K562 (cell line): ENCODE data around the gene TAOK2. TPM values are rescaled to one million over a fixed set of nuclear protein-coding genes. Genes with fewer than 3 reads are reported as not detected.
A peak's percentile ranks its signal among the peaks of the same experiment; 100 is the strongest.

Experiments used
- ATF7 ChIP-seq: fragments of 450-650 bp; IDR thresholded peaks from 2 replicates; pipeline ENCODE4 v1.7.1; 2014; ENCODE audit warnings: mild to moderate bottlenecking, moderate library complexity
- CEBPZ ChIP-seq: fragments of 150-350 bp; IDR thresholded peaks from 2 replicates; pipeline ENCODE4 v1.6.1; 2014; ENCODE audit warnings: low read depth, mild to moderate bottlenecking, low read length, borderline replicate concordance
- CLOCK ChIP-seq: fragments of 250-450 bp; sonication (Bioruptor Pico); IDR thresholded peaks from 2 replicates; pipeline ENCODE4 v1.4.0; 2020; ENCODE audit warnings: mild to moderate bottlenecking, moderate library complexity, borderline replicate concordance
- EP300 ChIP-seq: IDR thresholded peaks from 2 replicates; pipeline ENCODE4 v1.6.1; 2012; ENCODE audit warnings: low read length, improper control_type of control experiment
- FUS ChIP-seq: fragments of 200-400 bp; formaldehyde crosslinking; optimal IDR thresholded peaks from 2 replicates; pipeline ENCODE3; 2017; ENCODE audit warnings: low read depth, low read length
- GABPA ChIP-seq: fragments of 200-800 bp; sonication (Bioruptor generic); conservative IDR thresholded peaks from 2 replicates; pipeline ENCODE4 v1.6.1; 2016; ENCODE audit warnings: low read depth, missing genetic modification characterization, missing compliant biosample characterization
- HDAC2 ChIP-seq: fragments of 450-650 bp; IDR thresholded peaks from 2 replicates; pipeline ENCODE4 v1.6.1; 2016; ENCODE audit warnings: mild to moderate bottlenecking
- HMG20A ChIP-seq: fragments of 450-650 bp; formaldehyde crosslinking; conservative IDR thresholded peaks from 2 replicates; pipeline ENCODE4 v1.4.0; 2020; ENCODE audit warnings: mild to moderate bottlenecking, mixed read lengths
- MEIS2 ChIP-seq: fragments of 450-650 bp; IDR thresholded peaks from 2 replicates; pipeline ENCODE4 v1.6.1; 2014; ENCODE audit warnings: mild to moderate bottlenecking; ENCODE audit not compliant: partially characterized antibody
- MTA2 ChIP-seq: fragments of 450-650 bp; IDR thresholded peaks from 2 replicates; pipeline ENCODE4 v1.6.1; 2016; ENCODE audit warnings: low read depth
- MYBL2 ChIP-seq, 2 experiments: fragments of 450-650 bp in 1 of 2; sonication (generic) in 1 of 2; formaldehyde crosslinking in 1 of 2; IDR thresholded peaks; 2 replicates each; pipeline versions ENCODE4 v1.6.1 to v1.8.1; 2017 to 2022; ENCODE audit warnings: borderline replicate concordance in 1 of 2, inconsistent platforms in 1 of 2, low read depth in 1 of 2, mild to moderate bottlenecking in 1 of 2, missing genetic modification reagents in 1 of 2, moderate library complexity in 1 of 2
- NBN ChIP-seq: fragments of 450-650 bp; IDR thresholded peaks from 2 replicates; pipeline ENCODE4 v1.6.1; 2016; ENCODE audit warnings: low read depth, mild to moderate bottlenecking
- POLR2H ChIP-seq: IDR thresholded peaks from 2 replicates; pipeline ENCODE4 v1.6.1; 2016; ENCODE audit warnings: missing genetic modification characterization, low read depth, mild to moderate bottlenecking, control low read depth, missing compliant biosample characterization, moderate library complexity
- RAD21 ChIP-seq, 2 experiments: fragments of 250-450 bp in 1 of 2; fragments of 450-650 bp in 1 of 2; sonication (Bioruptor Pico) in 1 of 2; formaldehyde crosslinking in 1 of 2; IDR thresholded peaks in 1 of 2; conservative IDR thresholded peaks in 1 of 2; 2 replicates each; pipeline versions ENCODE4 v1.4.0 to v1.8.0; 2020 to 2022; ENCODE audit warnings: mild to moderate bottlenecking in 2 of 2, moderate library complexity in 1 of 2
- SAP30 ChIP-seq: fragments of 200-600 bp; sonication (generic); IDR thresholded peaks from 2 replicates; pipeline ENCODE4 v1.6.1; 2012; ENCODE audit warnings: borderline replicate concordance, low read depth, mild to moderate bottlenecking, moderate library complexity, low read length, control low read depth, inconsistent platforms; ENCODE audit not compliant: insufficient read depth, poor library complexity, severe bottlenecking
- SLC30A9 ChIP-seq: fragments of 250-450 bp; sonication (Bioruptor Pico); IDR thresholded peaks from 2 replicates; pipeline ENCODE4 v1.8.0; 2022; ENCODE audit warnings: mild to moderate bottlenecking, moderate library complexity
- SMARCC2 ChIP-seq: fragments of 450-650 bp; IDR thresholded peaks from 2 replicates; pipeline ENCODE4 v1.6.1; 2017; ENCODE audit warnings: antibody characterized with exemption, moderate library complexity, mild to moderate bottlenecking, low read depth
- SMC3 ChIP-seq: conservative IDR thresholded peaks from 2 replicates; pipeline ENCODE4 v1.6.1; 2011; ENCODE audit warnings: low read depth, low read length, improper control_type of control experiment; ENCODE audit not compliant: insufficient read depth
- SNAPC5 ChIP-seq: fragments of 250-450 bp; sonication (Bioruptor Pico); IDR thresholded peaks from 2 replicates; pipeline ENCODE4 v1.8.0; 2021; ENCODE audit warnings: moderate library complexity, mild to moderate bottlenecking, inconsistent platforms
- ZNF445 ChIP-seq: fragments of 250-450 bp; sonication (Bioruptor Pico); IDR thresholded peaks from 2 replicates; pipeline ENCODE4 v1.4.0; 2020; ENCODE audit warnings: low read depth, mild to moderate bottlenecking, moderate library complexity
- polyA plus RNA-seq, 8 experiments: library from polyadenylated mRNA; depleted of rRNA in 4 of 8; stranded (reverse) in 5 of 8; unstranded in 3 of 8; fragments of >200 nt; fragmentation: Nextera tagmentation in 2 of 8; fragmentation: Illumina TruSeq in 1 of 8; extraction: Ambion mirVana in 2 of 8; extraction: Trizol in 1 of 8; gene quantifications; 2 replicates each; pipeline versions ENCODE4 v1.2.1 to v1.2.3, GENCODE V29; 2011 to 2014; ENCODE audit warnings: inconsistent platforms in 1 of 8, missing spikeins in 1 of 8
- total RNA-seq, 7 experiments: library from RNA; depleted of rRNA in 6 of 7; stranded (reverse); fragments of >200 nt in 6 of 7; fragmentation: Illumina TruSeq in 2 of 7; extraction: Trizol in 2 of 7; gene quantifications; 2 replicates each; pipeline versions ENCODE4 v1.2.1 to v1.2.3, GENCODE V29; 2011 to 2021; ENCODE audit warnings: low replicate concordance in 1 of 7

The TAOK2 gene
- total and polyA plus RNA-seq, 9 of the 15 experiments (the other 6 are each of a cell fraction or from before 2014, with no cell fraction given): 0.10 to 41.8 (median 13.7) TPM

- no peak for TF ChIP-seq CEBPZ
- TF ChIP-seq MEIS2: peak; percentile 93
- no peak for TF ChIP-seq ZNF445 (CRISPR knock-in tag)
- TF ChIP-seq ATF7: peak; percentile 50
- TF ChIP-seq GABPA (tag): peak; percentile 63
- no peak; the same call in 1 of the 2 replicates for TF ChIP-seq POLR2H (tag)
- no peak for TF ChIP-seq EP300
- TF ChIP-seq MYBL2 (IDR thresholded peaks at IDR 0.05; ENCODE audit: low read depth): no peak
- TF ChIP-seq MYBL2 (CRISPR knock-in tag; IDR thresholded peaks at IDR 0.05; ENCODE audit: borderline replicate concordance): no peak
- TF ChIP-seq SMARCC2: no peak
- no peak for TF ChIP-seq FUS
- no peak for TF ChIP-seq HMG20A (CRISPR knock-in tag)
- TF ChIP-seq SNAPC5 (CRISPR knock-in tag): no peak
- TF ChIP-seq CLOCK: no peak
- 0 out of 2 replicates have a peak, but pooled peaks have one; percentile 47 for TF ChIP-seq HDAC2
- no peak for TF ChIP-seq SLC30A9
- peak; percentile 94 for TF ChIP-seq SAP30
- no peak; a peak in 1 of 4 replicates for TF ChIP-seq RAD21 (CRISPR knock-in tag; conservative IDR thresholded peaks at IDR 0.05 in 1 of 2, IDR thresholded peaks at IDR 0.05 in 1 of 2)
- TF ChIP-seq MTA2: no peak
- TF ChIP-seq SMC3: no peak
- no peak for TF ChIP-seq NBN
Observed at GRCh38 chr16:29925781-29926710, 47.6 kb upstream of the TAOK2 start, which contains the start of gene KCTD13 (continued).
